Measurements from ENCODE around the gene VASP. TPM values are rescaled to one million over a fixed set of nuclear protein-coding genes. Genes with fewer than 3 reads are reported as not detected.

VASP gene
- total RNA-seq (37.4 TPM), polyA plus RNA-seq (ENCODE audit: insufficient read depth in 1 of 8, insufficient read length in 8 of 8, low replicate concordance in 1 of 8) (10 to 100 TPM; 48.9 to 59.4 (median 53.3) TPM)
- long read RNA-seq, donor 1, partial matches to known transcripts = 0 of 4 reads
- long read RNA-seq, donor 1, other reads (novel, unspliced or antisense) = 0 of 4 reads
- long read RNA-seq, donor 2, partial matches to known transcripts = 0 of 1 reads
- long read RNA-seq, donor 2, other reads (novel, unspliced or antisense) = 0 of 1 reads
- long read RNA-seq, donor 3, partial matches to known transcripts = 25 of 30 reads
- long read RNA-seq, donor 3, other reads (novel, unspliced or antisense) = 0 of 30 reads
- long read RNA-seq, donor 4, transcript VASP-201 (13 exons, 2,305 nt) = major isoform, 5 of 27 reads
- long read RNA-seq, donor 4, partial matches to known transcripts = 19 of 27 reads
- long read RNA-seq, donor 4, other reads (novel, unspliced or antisense) = 0 of 27 reads
- long read RNA-seq, donor 5, transcript VASP-201 (13 exons, 2,305 nt) = major isoform, 17 of 84 reads
- long read RNA-seq, donor 5, partial matches to known transcripts = 66 of 84 reads
- long read RNA-seq, donor 5, other reads (novel, unspliced or antisense) = 0 of 84 reads
- long read RNA-seq, donor 6, partial matches to known transcripts = 11 of 17 reads
- long read RNA-seq, donor 6, other reads (novel, unspliced or antisense) = 0 of 17 reads
- long read RNA-seq, donor 7, partial matches to known transcripts = 10 of 11 reads
- long read RNA-seq, donor 7, other reads (novel, unspliced or antisense) = 0 of 11 reads
- long read RNA-seq, donor 8, partial matches to known transcripts = 13 of 16 reads
- long read RNA-seq, donor 8, other reads (novel, unspliced or antisense) = 0 of 16 reads
- long read RNA-seq, donor 9, partial matches to known transcripts = 13 of 15 reads
- long read RNA-seq, donor 9, other reads (novel, unspliced or antisense) = 0 of 15 reads
- long read RNA-seq, donor 10, transcript VASP-201 (13 exons, 2,305 nt) = major isoform, 5 of 28 reads
- long read RNA-seq, donor 10, partial matches to known transcripts = 22 of 28 reads
- long read RNA-seq, donor 10, other reads (novel, unspliced or antisense) = 0 of 28 reads
- long read RNA-seq, donor 11, partial matches to known transcripts = 0 of 6 reads
- long read RNA-seq, donor 11, other reads (novel, unspliced or antisense) = 0 of 6 reads

DNA sequence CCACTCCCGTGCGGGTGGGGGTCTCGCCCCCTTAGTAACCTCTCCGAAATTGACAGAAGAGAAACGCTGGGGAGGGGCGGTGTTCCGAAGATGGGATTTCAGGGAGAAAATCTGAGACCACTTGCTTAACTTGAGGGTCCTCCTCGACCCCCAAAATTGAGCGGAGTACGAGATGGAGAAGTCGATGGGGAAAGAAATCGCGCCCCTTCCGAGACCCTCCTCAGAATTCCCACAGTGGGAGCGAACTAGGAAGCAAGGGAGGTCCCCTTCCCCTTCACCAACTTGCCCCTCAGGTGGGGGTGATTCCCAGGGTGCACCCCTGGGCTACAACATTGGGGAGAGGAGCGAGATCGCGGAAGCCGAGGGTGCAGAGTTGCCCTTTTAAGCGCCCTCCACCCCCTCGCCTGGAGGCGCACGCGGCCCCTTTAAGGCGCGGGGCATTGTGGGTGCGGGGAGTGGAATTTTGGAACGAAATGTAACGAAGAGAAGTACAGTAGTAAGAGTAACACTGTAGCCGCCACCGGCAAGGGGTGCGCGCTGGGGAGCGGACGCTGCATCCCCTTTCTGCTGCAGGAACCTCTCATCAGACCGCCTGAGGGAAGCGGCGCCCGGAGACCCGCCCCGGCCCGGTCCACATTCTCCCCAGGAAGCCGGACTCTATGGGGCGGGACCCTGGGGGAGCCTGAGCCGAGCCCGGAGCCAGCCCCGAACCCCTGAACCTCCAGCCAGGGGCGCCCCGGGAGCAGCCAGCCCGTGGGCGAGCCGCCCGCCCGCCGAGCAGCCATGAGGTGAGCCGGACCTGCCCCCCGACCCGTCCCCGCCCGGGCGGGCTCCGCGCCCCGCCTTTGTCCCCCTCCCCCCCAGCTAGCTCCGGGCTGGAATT lies at the start of gene VASP:
TSS of gene VASP (plus strand) at position 491 of the 883 bp plus-strand sequence. CDS start at position 784, 293 bp downstream.
- under 1% methylated on average over 47 of the region's 65 CpGs for WGBS (ENCODE audit: insufficient coverage)
- Histone ChIP-seq H3K9me3 (replicated peaks; ENCODE audit: control insufficient read depth, low read depth, low read length) (no peaks in the 10 kb centered on the region), H3K36me3 (ENCODE audit: control insufficient read depth, insufficient read depth, low read length) (no peaks in the 10 kb centered on the region), H3K27me3 (ENCODE audit: control insufficient read depth, insufficient read depth, low read length) (no peaks in the 10 kb centered on the region), H3K4me1 (ENCODE audit: control insufficient read depth, insufficient read depth, low read length) (peaks cover 23% of the 10 kb centered on the region), H3K27ac (ENCODE audit: low read length) (peak within 1 kb of the TSS; percentile 90), H3K4me3 (ENCODE audit: low read length) (peak within 1 kb of the TSS; percentile 99)
- DNase-seq = peak; percentile 94

DNA sequence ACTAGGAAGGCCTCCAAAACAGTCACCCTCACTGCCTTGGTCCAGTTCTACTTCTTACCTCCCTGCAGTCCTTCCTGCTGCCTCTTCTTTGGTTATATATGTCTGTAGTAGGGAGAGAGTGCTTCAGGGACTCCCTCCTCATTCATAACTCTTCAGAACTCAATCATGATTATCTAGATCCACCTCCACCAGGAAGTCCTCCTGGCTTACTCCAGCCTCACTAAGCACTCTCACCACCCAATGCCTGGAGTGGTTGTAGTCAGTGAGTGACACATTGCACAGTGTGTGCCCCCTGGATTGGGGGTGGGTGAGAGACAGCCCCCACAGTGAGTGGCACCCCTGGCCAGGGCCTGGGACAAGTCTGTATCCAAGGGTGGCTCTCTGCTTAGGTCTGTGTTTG lies 49.5 kb upstream of the VASP start:
- H3K27ac ChIP-seq (ENCODE audit: low read length) = no peak overlapping the region
- no peaks in the 10 kb centered on the region for H3K36me3 ChIP-seq (ENCODE audit: control insufficient read depth, insufficient read depth, low read length)
- peaks cover 19% of the 10 kb centered on the region for H3K4me1 ChIP-seq (ENCODE audit: control insufficient read depth, insufficient read depth, low read length)
- no peaks in the 10 kb centered on the region for H3K9me3 ChIP-seq (replicated peaks; ENCODE audit: control insufficient read depth, low read depth, low read length)
- H3K27me3 ChIP-seq (ENCODE audit: control insufficient read depth, insufficient read depth, low read length) = peaks cover 8% of the 10 kb centered on the region
- no peak for DNase-seq
- H3K4me3 ChIP-seq (ENCODE audit: low read length) = no peak overlapping the region

DNA sequence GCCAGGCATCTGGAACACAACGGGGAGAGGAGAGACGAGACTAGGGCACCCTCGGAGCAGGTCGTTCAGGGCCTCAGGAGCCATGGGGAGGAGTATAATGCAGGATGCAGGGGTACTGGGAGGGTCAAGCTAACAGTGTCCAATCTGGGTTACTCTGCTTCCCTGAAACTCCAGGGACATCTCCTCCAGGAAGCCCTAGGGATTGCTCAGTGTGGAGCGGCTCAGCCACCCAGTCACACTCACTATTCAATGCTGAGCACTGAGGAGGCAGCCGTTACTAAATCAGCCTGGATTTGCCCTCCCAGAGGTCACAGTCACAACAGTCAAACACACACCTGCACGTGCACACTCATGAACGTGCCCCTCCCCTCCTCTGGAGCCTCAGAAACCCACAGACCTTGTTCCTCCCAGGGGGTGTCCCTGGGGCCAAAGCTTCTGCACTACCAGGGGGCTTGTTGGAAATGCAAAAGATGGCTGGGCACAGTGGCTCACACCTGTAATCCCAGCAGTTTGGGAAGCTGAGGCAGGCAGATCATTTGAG lies 46.4 kb upstream of the VASP start:
- H3K4me1 ChIP-seq (ENCODE audit: control insufficient read depth, insufficient read depth, low read length) = peaks cover 7% of the 10 kb centered on the region

DNA sequence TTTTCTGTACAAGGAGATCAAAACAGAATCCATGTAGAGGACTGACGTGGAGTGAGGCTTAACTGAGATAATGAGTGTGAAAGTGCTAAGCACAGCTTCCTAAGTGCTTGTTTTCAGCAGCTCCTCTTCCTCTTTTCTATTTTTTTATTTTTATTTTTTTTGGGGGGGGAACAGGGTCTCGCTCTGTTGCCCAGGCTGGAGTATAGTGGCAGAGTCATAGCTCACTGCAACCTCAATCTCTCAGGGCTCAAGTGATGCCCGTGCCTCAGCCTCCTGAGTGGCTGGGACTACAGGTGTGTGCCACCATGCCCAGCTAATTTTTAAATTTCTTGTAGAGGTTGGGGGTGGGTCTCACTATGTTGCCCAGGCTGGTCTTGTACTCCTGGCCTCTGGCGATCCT lies 45.1 kb upstream of the VASP start:
- H3K27ac ChIP-seq (ENCODE audit: low read length) = no peak overlapping the region
- peaks cover 16% of the 10 kb centered on the region for H3K27me3 ChIP-seq (ENCODE audit: control insufficient read depth, insufficient read depth, low read length)
- H3K4me1 ChIP-seq (ENCODE audit: control insufficient read depth, insufficient read depth, low read length) = peaks cover 3% of the 10 kb centered on the region
- no peak overlapping the region for H3K4me3 ChIP-seq (ENCODE audit: low read length)
- H3K36me3 ChIP-seq (ENCODE audit: control insufficient read depth, insufficient read depth, low read length) = no peaks in the 10 kb centered on the region
- no peak for DNase-seq
- no peaks in the 10 kb centered on the region for H3K9me3 ChIP-seq (replicated peaks; ENCODE audit: control insufficient read depth, low read depth, low read length)
- no CpG with 5 or more reads among the region's 4 CpGs for WGBS (ENCODE audit: insufficient coverage)

More for the DNA sequence above, 46.4 kb upstream of the VASP start:
- H3K27me3 ChIP-seq (ENCODE audit: control insufficient read depth, insufficient read depth, low read length) = peaks cover 13% of the 10 kb centered on the region
- H3K36me3 ChIP-seq (ENCODE audit: control insufficient read depth, insufficient read depth, low read length) = no peaks in the 10 kb centered on the region
- H3K4me3 ChIP-seq (ENCODE audit: low read length) = no peak overlapping the region
- WGBS (ENCODE audit: insufficient coverage) = 52% methylated on average over 3 of the region's 8 CpGs
- no peak overlapping the region for H3K27ac ChIP-seq (ENCODE audit: low read length)
- H3K9me3 ChIP-seq (replicated peaks; ENCODE audit: control insufficient read depth, low read depth, low read length) = no peaks in the 10 kb centered on the region
- no peak for DNase-seq

DNA sequence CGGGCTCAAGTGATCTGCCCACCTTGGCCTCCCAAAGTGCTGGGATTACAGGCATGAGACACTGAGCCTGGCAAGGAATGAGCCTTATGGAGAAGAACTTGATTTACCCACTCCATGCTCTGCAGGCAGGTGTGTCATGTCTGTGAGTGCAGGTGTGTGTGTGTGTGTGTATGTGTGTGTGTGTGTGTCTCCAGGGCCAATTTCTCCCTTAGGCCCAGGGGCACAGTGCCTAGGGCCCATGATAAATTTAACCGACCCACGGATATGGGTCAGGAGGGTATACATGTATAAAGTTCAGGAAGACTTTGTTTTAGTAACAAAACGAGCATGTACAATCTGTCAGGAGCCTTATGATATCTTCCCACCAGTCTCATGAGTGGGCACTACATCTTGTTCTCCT lies 44.0 kb upstream of the VASP start:
- Histone ChIP-seq H3K4me3 (ENCODE audit: low read length) (no peak overlapping the region), H3K27ac (ENCODE audit: low read length) (no peak overlapping the region), H3K4me1 (ENCODE audit: control insufficient read depth, insufficient read depth, low read length) (peaks cover 8% of the 10 kb centered on the region), H3K9me3 (replicated peaks; ENCODE audit: control insufficient read depth, low read depth, low read length) (no peaks in the 10 kb centered on the region), H3K27me3 (ENCODE audit: control insufficient read depth, insufficient read depth, low read length) (peaks cover 17% of the 10 kb centered on the region), H3K36me3 (ENCODE audit: control insufficient read depth, insufficient read depth, low read length) (no peaks in the 10 kb centered on the region)
- WGBS (ENCODE audit: insufficient coverage) = 75% methylated on average over 1 of the region's 4 CpGs
- DNase-seq = no peak

DNA sequence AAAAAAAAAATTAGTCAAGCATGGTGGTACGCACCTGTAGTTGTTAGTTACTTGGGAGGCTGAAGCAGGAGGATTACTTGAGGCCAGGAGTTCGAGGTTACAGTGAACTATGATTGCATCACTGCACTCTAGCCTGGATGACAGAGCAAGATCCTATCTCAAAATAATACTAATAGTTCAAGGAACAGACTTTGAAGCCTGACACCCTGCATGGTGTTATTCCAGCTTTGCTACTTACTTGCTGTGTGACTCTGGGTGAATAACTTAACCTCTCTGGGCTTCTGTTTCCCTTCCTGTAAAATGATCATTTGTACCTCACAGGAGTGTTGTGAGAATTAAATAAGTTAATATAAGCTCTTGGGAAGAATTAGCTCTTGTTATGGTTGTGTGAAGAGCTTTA lies 43.0 kb upstream of the VASP start:
- H3K27me3 ChIP-seq (ENCODE audit: control insufficient read depth, insufficient read depth, low read length) = peaks cover 18% of the 10 kb centered on the region
- H3K4me3 ChIP-seq (ENCODE audit: low read length) = no peak overlapping the region
- no peak for DNase-seq
- peaks cover 15% of the 10 kb centered on the region for H3K4me1 ChIP-seq (ENCODE audit: control insufficient read depth, insufficient read depth, low read length)
- WGBS (ENCODE audit: insufficient coverage) = no CpG with 5 or more reads among the region's 2 CpGs
- no peaks in the 10 kb centered on the region for H3K36me3 ChIP-seq (ENCODE audit: control insufficient read depth, insufficient read depth, low read length)
- H3K9me3 ChIP-seq (replicated peaks; ENCODE audit: control insufficient read depth, low read depth, low read length) = no peaks in the 10 kb centered on the region
- no peak overlapping the region for H3K27ac ChIP-seq (ENCODE audit: low read length)

DNA sequence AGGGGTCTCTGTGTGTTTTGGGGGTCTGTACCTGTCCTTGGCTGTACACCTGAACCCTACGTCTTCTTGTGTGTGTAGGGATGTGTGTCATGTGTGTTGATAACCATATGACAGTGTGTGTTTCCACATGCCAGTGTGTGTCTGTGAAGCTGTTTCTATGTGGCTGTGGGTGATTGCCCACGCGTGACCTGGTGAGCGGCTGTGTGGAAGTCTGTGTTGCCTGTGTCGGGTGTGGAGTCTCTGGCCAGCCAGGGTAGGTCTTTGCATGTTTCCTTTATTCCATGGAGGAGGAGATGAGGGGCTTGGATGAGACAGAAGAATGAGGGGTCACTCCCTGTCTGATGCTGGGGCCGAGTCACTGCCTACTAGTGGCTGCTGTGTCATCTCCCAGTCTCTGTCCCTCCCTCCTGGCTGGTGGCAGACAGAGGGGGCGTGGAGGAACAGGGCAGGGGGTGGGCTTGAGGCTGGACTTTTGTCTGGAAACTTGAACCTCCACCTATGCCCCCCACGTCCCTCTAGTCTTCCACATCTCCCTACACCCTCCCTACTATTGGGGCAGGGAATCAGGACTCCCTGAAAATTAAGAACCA lies 42.3 kb upstream of the VASP start:
- WGBS (ENCODE audit: insufficient coverage) = 69% methylated on average over 6 of the region's 8 CpGs

DNA sequence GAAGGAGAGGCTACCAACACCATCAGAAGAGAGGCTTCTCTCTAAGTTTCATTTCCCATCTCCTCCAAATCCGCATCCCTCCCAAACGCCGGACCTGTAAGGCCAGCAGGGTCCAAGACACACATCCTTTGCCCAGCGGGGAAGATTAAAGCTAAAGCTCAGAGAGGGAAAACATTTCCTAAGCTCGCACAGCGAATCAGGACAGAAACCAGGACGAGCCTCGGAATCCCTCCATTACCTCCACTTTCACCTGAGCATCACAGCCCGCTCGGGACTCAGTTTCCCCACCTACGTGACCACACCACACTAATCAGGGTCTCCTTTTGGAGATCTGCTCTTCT lies 40.2 kb upstream of the VASP start:
- H3K27me3 ChIP-seq (ENCODE audit: control insufficient read depth, insufficient read depth, low read length) = peaks cover 34% of the 10 kb centered on the region
- peaks cover 31% of the 10 kb centered on the region for H3K4me1 ChIP-seq (ENCODE audit: control insufficient read depth, insufficient read depth, low read length)
- WGBS (ENCODE audit: insufficient coverage) = 2% methylated on average over 7 of the region's 11 CpGs
- H3K27ac ChIP-seq (ENCODE audit: low read length) = peak overlapping the region; percentile 74
- H3K4me3 ChIP-seq (ENCODE audit: low read length) = peak overlapping the region; percentile 99
- DNase-seq = no peak
- no peaks in the 10 kb centered on the region for H3K9me3 ChIP-seq (replicated peaks; ENCODE audit: control insufficient read depth, low read depth, low read length)
- peaks cover 7% of the 10 kb centered on the region for H3K36me3 ChIP-seq (ENCODE audit: control insufficient read depth, insufficient read depth, low read length)

More for the DNA sequence above, 42.3 kb upstream of the VASP start:
- Histone ChIP-seq H3K27me3 (ENCODE audit: control insufficient read depth, insufficient read depth, low read length) (peaks cover 21% of the 10 kb centered on the region), H3K36me3 (ENCODE audit: control insufficient read depth, insufficient read depth, low read length) (no peaks in the 10 kb centered on the region), H3K4me3 (ENCODE audit: low read length) (no peak overlapping the region), H3K9me3 (replicated peaks; ENCODE audit: control insufficient read depth, low read depth, low read length) (no peaks in the 10 kb centered on the region), H3K4me1 (ENCODE audit: control insufficient read depth, insufficient read depth, low read length) (peaks cover 19% of the 10 kb centered on the region), H3K27ac (ENCODE audit: low read length) (no peak overlapping the region)
- no peak for DNase-seq

Measured in muscle of leg (tissue), 16 donors.